ENCODE measurements around the gene ZNF576.

DNA sequence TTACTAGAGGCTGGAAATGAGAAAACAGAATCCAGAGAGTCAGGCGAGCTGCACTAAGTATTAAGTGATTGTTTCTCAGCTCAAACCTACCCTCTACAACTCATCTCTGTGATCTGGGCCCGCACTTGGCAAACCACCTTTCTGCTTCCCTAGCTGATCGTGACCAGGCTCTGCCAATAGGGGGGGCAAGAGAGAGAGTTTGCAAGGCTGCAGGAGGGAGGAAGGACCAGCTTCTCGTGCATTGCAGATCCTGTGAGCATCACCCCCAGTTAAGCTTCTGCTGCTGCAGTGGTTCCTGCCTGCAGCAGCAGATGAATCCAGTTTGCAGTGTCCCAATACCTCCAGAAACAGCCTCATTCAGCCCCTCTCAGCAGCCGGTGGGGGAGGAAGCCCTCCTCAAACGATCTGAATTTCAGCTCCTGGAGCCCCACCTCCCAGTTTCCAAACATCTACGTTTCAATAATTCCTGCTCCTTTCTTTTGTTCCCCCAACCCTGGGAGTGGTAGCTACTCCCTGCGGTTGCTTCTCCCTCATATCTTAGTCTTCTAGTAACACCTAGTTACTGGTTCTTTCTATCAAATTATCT, 41.1 kb upstream of the ZNF576 start:
- TF ChIP-seq, protein P1, sequence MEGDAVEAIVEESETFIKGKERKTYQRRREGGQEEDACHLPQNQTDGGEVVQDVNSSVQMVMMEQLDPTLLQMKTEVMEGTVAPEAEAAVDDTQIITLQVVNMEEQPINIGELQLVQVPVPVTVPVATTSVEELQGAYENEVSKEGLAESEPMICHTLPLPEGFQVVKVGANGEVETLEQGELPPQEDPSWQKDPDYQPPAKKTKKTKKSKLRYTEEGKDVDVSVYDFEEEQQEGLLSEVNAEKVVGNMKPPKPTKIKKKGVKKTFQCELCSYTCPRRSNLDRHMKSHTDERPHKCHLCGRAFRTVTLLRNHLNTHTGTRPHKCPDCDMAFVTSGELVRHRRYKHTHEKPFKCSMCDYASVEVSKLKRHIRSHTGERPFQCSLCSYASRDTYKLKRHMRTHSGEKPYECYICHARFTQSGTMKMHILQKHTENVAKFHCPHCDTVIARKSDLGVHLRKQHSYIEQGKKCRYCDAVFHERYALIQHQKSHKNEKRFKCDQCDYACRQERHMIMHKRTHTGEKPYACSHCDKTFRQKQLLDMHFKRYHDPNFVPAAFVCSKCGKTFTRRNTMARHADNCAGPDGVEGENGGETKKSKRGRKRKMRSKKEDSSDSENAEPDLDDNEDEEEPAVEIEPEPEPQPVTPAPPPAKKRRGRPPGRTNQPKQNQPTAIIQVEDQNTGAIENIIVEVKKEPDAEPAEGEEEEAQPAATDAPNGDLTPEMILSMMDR (IDR thresholded peaks at IDR 0.05): peak in 1 of 3 experiments; percentile 23
- TF ChIP-seq POLR2AphosphoS5 (IDR thresholded peaks at IDR 0.05; ENCODE audit: insufficient read depth in 1 of 2, low read depth in 1 of 2) (no peak), POLR2A (IDR thresholded peaks at IDR 0.05) (no peak)
